Measurements from ENCODE around the gene LAMC1.

- TF ChIP-seq CTCF (IDR thresholded peaks at IDR 0.05; ENCODE audit: poor library complexity) (no peak), EZH2 (IDR thresholded peaks at IDR 0.05; ENCODE audit: borderline replicate concordance) (no peak), EZH2phosphoT487 (IDR thresholded peaks at IDR 0.05; ENCODE audit: low read depth, severe bottlenecking, unreplicated experiment) (no peak)
Observed at GRCh38 chr1:183011859-183012258, 11.4 kb upstream of the LAMC1 start.

Data from hepatocyte (in vitro differentiated cells).